ENCODE data around the gene SLC8A2. TPM values are rescaled to one million over a fixed set of nuclear protein-coding genes. Genes with fewer than 3 reads are reported as not detected.

Gene SLC8A2
- total RNA-seq, 1 experiment from 2014 or later = not detected

- no peak for DNase-seq (ENCODE audit: low read depth in 1 of 2, low spot score in 2 of 2)
- peaks cover 38% of the 10 kb centered on the region for H3K27me3 ChIP-seq (replicated peaks)
- no peaks in the 10 kb centered on the region for H3K36me3 ChIP-seq
- H3K4me1 ChIP-seq (replicated peaks) = no peaks in the 10 kb centered on the region
- H3K27ac ChIP-seq = no peak overlapping the region
- H3K4me3 ChIP-seq = no peak overlapping the region
- H3K9me3 ChIP-seq (replicated peaks) = no peaks in the 10 kb centered on the region
Measured at GRCh38 chr19:47473336-47473735, 1.6 kb upstream of the SLC8A2 start.

GRCh38 chr19:47471381-47471732, 336 bp downstream of the SLC8A2 start:
- H3K27ac ChIP-seq = no peak overlapping the region
- H3K27me3 ChIP-seq (replicated peaks) = peaks cover 54% of the 10 kb centered on the region
- H3K4me3 ChIP-seq = no peak overlapping the region
- no peak for DNase-seq (ENCODE audit: low read depth in 1 of 2, low spot score in 2 of 2)
- no peaks in the 10 kb centered on the region for H3K36me3 ChIP-seq
- no peaks in the 10 kb centered on the region for H3K9me3 ChIP-seq (replicated peaks)
- no peaks in the 10 kb centered on the region for H3K4me1 ChIP-seq (replicated peaks)

GRCh38 chr19:47470447-47471195, 1.1 kb downstream of the SLC8A2 start:
- no peaks in the 10 kb centered on the region for H3K9me3 ChIP-seq (replicated peaks)
- H3K27ac ChIP-seq = no peak overlapping the region
- H3K27me3 ChIP-seq (replicated peaks) = peaks cover 55% of the 10 kb centered on the region
- no peak overlapping the region for H3K4me3 ChIP-seq
- DNase-seq (ENCODE audit: low read depth in 1 of 2, low spot score in 2 of 2) = no peak
- no peaks in the 10 kb centered on the region for H3K36me3 ChIP-seq
- H3K4me1 ChIP-seq (replicated peaks) = no peaks in the 10 kb centered on the region

DNA sequence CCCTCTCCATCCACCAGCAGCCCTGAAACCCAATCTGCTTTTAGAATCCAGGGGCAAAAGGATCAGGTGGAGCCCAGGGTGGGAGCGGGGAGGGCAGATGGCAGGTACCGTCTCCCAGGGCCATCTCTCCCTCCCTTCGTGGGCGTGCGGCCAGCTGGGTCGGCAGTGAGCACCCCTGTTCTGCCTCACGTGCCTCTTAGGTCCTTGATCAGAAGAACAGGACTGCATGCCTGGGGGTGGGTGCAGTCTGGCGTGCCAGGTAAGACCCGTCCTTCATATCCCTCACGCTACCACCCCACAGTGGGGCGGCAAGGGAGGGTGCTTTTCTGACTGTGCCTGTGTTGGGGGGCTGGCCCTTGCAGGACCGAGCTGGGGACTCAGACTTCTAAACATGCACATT, 2.0 kb downstream of the SLC8A2 start:
- Histone ChIP-seq H3K9me3 (replicated peaks) (no peaks in the 10 kb centered on the region), H3K27ac (no peak overlapping the region), H3K36me3 (no peaks in the 10 kb centered on the region), H3K4me3 (no peak overlapping the region), H3K4me1 (replicated peaks) (no peaks in the 10 kb centered on the region), H3K27me3 (replicated peaks) (peaks cover 64% of the 10 kb centered on the region)
- DNase-seq (ENCODE audit: low read depth in 1 of 2, low spot score in 2 of 2) = no peak

DNA sequence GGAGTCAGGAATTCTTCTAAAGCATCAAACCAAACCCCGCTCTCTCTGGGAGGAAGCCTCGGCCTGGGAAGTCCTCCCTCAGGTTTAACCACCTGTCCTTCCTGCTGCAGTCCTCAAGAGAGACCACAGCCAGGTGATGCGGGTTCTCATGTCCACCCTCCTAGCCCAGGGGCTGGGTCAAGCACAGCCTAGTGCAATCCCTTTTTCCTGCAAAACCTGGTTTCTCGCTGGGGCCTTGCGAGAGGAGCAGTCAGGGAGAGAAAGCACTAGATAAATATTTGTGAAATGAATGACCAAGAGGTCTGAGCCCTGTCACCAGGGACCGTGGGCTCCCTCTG, 2.4 kb downstream of the SLC8A2 start:
- H3K4me3 ChIP-seq = no peak overlapping the region
- no peaks in the 10 kb centered on the region for H3K4me1 ChIP-seq (replicated peaks)
- H3K27ac ChIP-seq = no peak overlapping the region
- no peaks in the 10 kb centered on the region for H3K9me3 ChIP-seq (replicated peaks)
- no peaks in the 10 kb centered on the region for H3K36me3 ChIP-seq
- peaks cover 68% of the 10 kb centered on the region for H3K27me3 ChIP-seq (replicated peaks)
- DNase-seq (ENCODE audit: low read depth in 1 of 2, low spot score in 2 of 2) = no peak

GRCh38 chr19:47467914-47468313, 3.8 kb downstream of the SLC8A2 start:
- no peaks in the 10 kb centered on the region for H3K36me3 ChIP-seq
- no peak for DNase-seq (ENCODE audit: low read depth in 1 of 2, low spot score in 2 of 2)
- H3K4me1 ChIP-seq (replicated peaks) = no peaks in the 10 kb centered on the region
- no peak overlapping the region for H3K27ac ChIP-seq
- no peaks in the 10 kb centered on the region for H3K9me3 ChIP-seq (replicated peaks)
- H3K27me3 ChIP-seq (replicated peaks) = peaks cover 75% of the 10 kb centered on the region
- no peak overlapping the region for H3K4me3 ChIP-seq

DNA sequence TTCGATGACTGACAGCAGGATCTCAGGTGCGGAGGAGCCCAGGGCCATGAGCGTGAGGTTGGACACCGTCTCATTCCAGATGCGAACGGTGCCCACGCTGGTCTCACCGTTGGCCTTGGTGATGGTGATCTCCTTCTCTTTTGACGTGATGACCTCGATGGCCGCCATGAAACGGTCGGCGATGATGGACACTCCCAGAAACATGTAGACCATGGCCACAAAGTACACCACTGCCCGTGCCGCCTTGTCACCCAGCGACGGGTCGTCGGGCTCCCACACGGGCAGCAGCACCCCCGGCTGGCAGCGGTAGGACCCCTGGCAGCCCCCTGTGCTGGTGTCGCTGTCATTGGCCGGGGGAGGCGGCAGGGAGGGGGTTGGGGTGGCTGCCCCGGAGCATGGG, 5.7 kb downstream of the SLC8A2 start:
- DNase-seq (ENCODE audit: low read depth in 1 of 2, low spot score in 2 of 2) = no peak
- Histone ChIP-seq H3K4me3 (no peak overlapping the region), H3K27me3 (replicated peaks) (peaks cover 74% of the 10 kb centered on the region), H3K36me3 (no peaks in the 10 kb centered on the region), H3K27ac (no peak overlapping the region), H3K9me3 (replicated peaks) (no peaks in the 10 kb centered on the region), H3K4me1 (replicated peaks) (no peaks in the 10 kb centered on the region)

- H3K27me3 ChIP-seq (replicated peaks) = peaks cover 67% of the 10 kb centered on the region
- no peak overlapping the region for H3K27ac ChIP-seq
- no peaks in the 10 kb centered on the region for H3K4me1 ChIP-seq (replicated peaks)
- no peak for DNase-seq (ENCODE audit: low read depth in 1 of 2, low spot score in 2 of 2)
- no peak overlapping the region for H3K4me3 ChIP-seq
- H3K36me3 ChIP-seq = no peaks in the 10 kb centered on the region
- no peaks in the 10 kb centered on the region for H3K9me3 ChIP-seq (replicated peaks)
Measured at GRCh38 chr19:47464675-47465419, 6.8 kb downstream of the SLC8A2 start.

DNA sequence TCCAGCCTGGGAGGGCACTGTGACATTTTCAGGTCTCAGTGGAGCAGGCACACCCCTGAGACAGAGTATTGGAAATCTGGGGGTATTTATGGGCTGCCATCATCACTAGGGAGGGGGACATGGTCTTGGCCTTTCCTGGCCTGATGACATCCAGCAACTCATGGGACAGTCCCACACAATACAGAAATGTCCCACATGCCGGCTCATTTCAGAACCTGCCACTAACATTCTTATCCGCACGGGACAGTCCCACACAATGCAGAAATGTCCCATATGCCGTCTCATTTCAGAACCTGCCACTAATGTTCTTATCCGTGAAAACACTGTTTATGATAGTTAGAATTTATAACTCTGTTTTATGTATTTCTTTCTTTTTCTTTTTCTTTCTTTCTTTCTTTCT, 9.8 kb downstream of the SLC8A2 start:
- no peak overlapping the region for H3K4me3 ChIP-seq
- peaks cover 4% of the 10 kb centered on the region for H3K9me3 ChIP-seq (replicated peaks)
- no peaks in the 10 kb centered on the region for H3K36me3 ChIP-seq
- DNase-seq (ENCODE audit: low read depth in 1 of 2, low spot score in 2 of 2) = no peak
- H3K4me1 ChIP-seq (replicated peaks) = peaks cover 5% of the 10 kb centered on the region; the same call in 1 of the 2 replicates
- H3K27me3 ChIP-seq (replicated peaks) = peaks cover 64% of the 10 kb centered on the region
- H3K27ac ChIP-seq = no peak overlapping the region

- peaks cover 5% of the 10 kb centered on the region; the same call in 1 of the 2 replicates for H3K4me1 ChIP-seq (replicated peaks)
- H3K9me3 ChIP-seq (replicated peaks) = peaks cover 21% of the 10 kb centered on the region
- no peak for DNase-seq (ENCODE audit: low read depth in 1 of 2, low spot score in 2 of 2)
- H3K36me3 ChIP-seq = no peaks in the 10 kb centered on the region
- H3K4me3 ChIP-seq = no peak overlapping the region
- no peak overlapping the region for H3K27ac ChIP-seq
- H3K27me3 ChIP-seq (replicated peaks) = peaks cover 69% of the 10 kb centered on the region
Measured at GRCh38 chr19:47459477-47459876, 12.2 kb downstream of the SLC8A2 start.

DNA sequence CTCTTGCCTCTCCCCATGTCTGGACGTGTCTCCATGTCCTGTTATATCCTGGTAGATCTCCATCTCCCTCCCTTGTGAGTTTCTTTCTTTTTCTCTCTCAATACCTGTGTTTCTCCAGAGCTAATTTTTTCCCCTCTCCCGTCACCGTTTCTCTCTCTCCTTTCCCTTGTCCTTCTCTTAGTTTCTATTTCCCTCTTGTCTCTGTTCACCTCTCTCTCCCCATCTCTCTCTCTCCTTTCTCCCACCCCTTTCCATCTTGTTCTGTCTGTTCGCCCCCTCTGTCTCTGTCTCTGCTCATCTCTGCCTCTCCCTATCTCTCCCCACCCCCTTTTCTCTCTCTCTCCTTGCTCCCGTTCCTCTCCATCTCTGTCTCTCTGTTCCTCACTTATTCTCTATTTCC, 13.0 kb downstream of the SLC8A2 start:
- Histone ChIP-seq H3K27ac (no peak overlapping the region), H3K36me3 (no peaks in the 10 kb centered on the region), H3K27me3 (replicated peaks) (peaks cover 66% of the 10 kb centered on the region), H3K4me3 (no peak overlapping the region), H3K9me3 (replicated peaks) (peaks cover 21% of the 10 kb centered on the region), H3K4me1 (replicated peaks) (peaks cover 5% of the 10 kb centered on the region; the same call in 1 of the 2 replicates)
- no peak for DNase-seq (ENCODE audit: low read depth in 1 of 2, low spot score in 2 of 2)

- no peak for DNase-seq (ENCODE audit: low read depth in 1 of 2, low spot score in 2 of 2)
- Histone ChIP-seq H3K27me3 (replicated peaks) (peaks cover 75% of the 10 kb centered on the region), H3K27ac (no peak overlapping the region), H3K9me3 (replicated peaks) (peaks cover 21% of the 10 kb centered on the region), H3K4me3 (no peak overlapping the region), H3K4me1 (replicated peaks) (peaks cover 5% of the 10 kb centered on the region; the same call in 1 of the 2 replicates), H3K36me3 (no peaks in the 10 kb centered on the region)
Measured at GRCh38 chr19:47456721-47457474, 14.8 kb downstream of the SLC8A2 start.

- Histone ChIP-seq H3K27me3 (replicated peaks) (peaks cover 90% of the 10 kb centered on the region), H3K36me3 (no peaks in the 10 kb centered on the region; the same call in 1 of the 2 replicates), H3K27ac (no peak overlapping the region), H3K4me1 (replicated peaks) (peaks cover 13% of the 10 kb centered on the region), H3K4me3 (no peak overlapping the region), H3K9me3 (replicated peaks) (peaks cover 9% of the 10 kb centered on the region)
- DNase-seq (ENCODE audit: low read depth in 1 of 2, low spot score in 2 of 2) = no peak
Measured at GRCh38 chr19:47450478-47450877, 21.2 kb downstream of the SLC8A2 start.

- no peaks in the 10 kb centered on the region; the same call in 1 of the 2 replicates for H3K36me3 ChIP-seq
- peaks cover 92% of the 10 kb centered on the region for H3K27me3 ChIP-seq (replicated peaks)
- DNase-seq (ENCODE audit: low read depth in 1 of 2, low spot score in 2 of 2) = no peak
- no peak overlapping the region for H3K4me3 ChIP-seq
- peaks cover 11% of the 10 kb centered on the region for H3K9me3 ChIP-seq (replicated peaks)
- peaks cover 13% of the 10 kb centered on the region for H3K4me1 ChIP-seq (replicated peaks)
- H3K27ac ChIP-seq = no peak overlapping the region
Measured at GRCh38 chr19:47448360-47448727, 23.3 kb downstream of the SLC8A2 start.
